Mesenchymal stem cell (in vitro differentiated cells and primary cell): ENCODE results near the gene ABI2.
"Not testable (repeated sequence)": the region's sequence is repeated elsewhere in the genome, so short reads cannot be mapped to it uniquely, and the experiment has no call there.

ENCODE experiments used
- DNase-seq: peaks from one replicate; pipeline ENCODE4 v3.0.0-alpha.2; 2013
- H2AFZ ChIP-seq: one replicate; pipeline ENCODE4 v1.6.1; 2013; ENCODE audit warnings: low read depth, mild to moderate bottlenecking, control low read depth, inconsistent platforms, low read length, moderate library complexity
- H2AK5ac ChIP-seq: 2 replicates; pipeline ENCODE4 v1.6.1; 2013; ENCODE audit warnings: low read length, moderate library complexity, mild to moderate bottlenecking, inconsistent platforms; ENCODE audit not compliant: severe bottlenecking
- H2BK120ac ChIP-seq: one replicate; pipeline ENCODE4 v1.6.1; 2013; ENCODE audit warnings: low read depth, mild to moderate bottlenecking, inconsistent platforms, low read length, moderate library complexity
- H2BK12ac ChIP-seq, 2 experiments: one replicate each; pipeline ENCODE4 v1.6.1; 2013; ENCODE audit warnings: inconsistent platforms in 2 of 2, low read length in 2 of 2, mild to moderate bottlenecking in 2 of 2, moderate library complexity in 2 of 2, control low read depth in 1 of 2
- H2BK15ac ChIP-seq: one replicate; pipeline ENCODE4 v1.6.1; 2013; ENCODE audit warnings: mild to moderate bottlenecking, low read depth, inconsistent platforms; ENCODE audit not compliant: poor library complexity, severe bottlenecking
- H2BK5ac ChIP-seq: 2 replicates; pipeline ENCODE4 v1.6.1; 2013; ENCODE audit warnings: low read depth, mild to moderate bottlenecking, low read length, control low read depth, inconsistent platforms; ENCODE audit not compliant: poor library complexity, severe bottlenecking
- H3K14ac ChIP-seq, 2 experiments: one replicate each; pipeline ENCODE4 v1.6.1; 2013; ENCODE audit warnings: inconsistent platforms in 2 of 2, low read length in 2 of 2, control low read depth in 1 of 2, mild to moderate bottlenecking in 1 of 2, moderate library complexity in 1 of 2
- H3K18ac ChIP-seq, 2 experiments: one replicate each; pipeline ENCODE4 v1.6.1; 2013; ENCODE audit warnings: inconsistent platforms in 2 of 2, low read length in 2 of 2, control low read depth in 1 of 2, low read depth in 1 of 2, mild to moderate bottlenecking in 1 of 2
- H3K23ac ChIP-seq, 2 experiments: one replicate each; pipeline ENCODE4 v1.6.1; 2013; ENCODE audit warnings: inconsistent platforms in 2 of 2, low read length in 2 of 2, mild to moderate bottlenecking in 2 of 2, moderate library complexity in 2 of 2, control low read depth in 1 of 2
- H3K27ac ChIP-seq: 2 replicates; pipeline ENCODE4 v1.5.1; 2013; ENCODE audit warnings: mild to moderate bottlenecking, moderate library complexity, low read length, control low read depth, inconsistent platforms; ENCODE audit not compliant: poor library complexity, severe bottlenecking
- H3K27me3 ChIP-seq, 2 experiments: 2 replicates each; pipeline versions ENCODE4 v1.6.1 to v1.7.0; 2013; ENCODE audit warnings: low read length in 2 of 2, mild to moderate bottlenecking in 2 of 2, moderate library complexity in 2 of 2, control low read depth in 1 of 2, inconsistent platforms in 1 of 2; ENCODE audit not compliant: control insufficient read depth in 1 of 2, insufficient read depth in 1 of 2
- H3K36me3 ChIP-seq, 2 experiments: 2 replicates each; pipeline versions ENCODE4 v1.6.1 to v1.7.0; 2013; ENCODE audit warnings: low read length in 2 of 2, control low read depth in 1 of 2, inconsistent platforms in 1 of 2, low read depth in 1 of 2, mild to moderate bottlenecking in 1 of 2; ENCODE audit not compliant: insufficient read depth in 2 of 2, control insufficient read depth in 1 of 2
- H3K4ac ChIP-seq, 2 experiments: one replicate each; pipeline ENCODE4 v1.6.1; 2013; ENCODE audit warnings: inconsistent platforms in 2 of 2, low read length in 2 of 2, mild to moderate bottlenecking in 2 of 2, moderate library complexity in 2 of 2, control low read depth in 1 of 2, low read depth in 1 of 2
- H3K4me1 ChIP-seq: 2 replicates; pipeline ENCODE4 v1.6.1; 2013; ENCODE audit warnings: low read depth, low read length, control low read depth; ENCODE audit not compliant: control insufficient read depth, insufficient read depth
- H3K4me2 ChIP-seq: 2 replicates; pipeline ENCODE4 v1.6.1; 2013; ENCODE audit warnings: low read length, mild to moderate bottlenecking, inconsistent platforms; ENCODE audit not compliant: poor library complexity, severe bottlenecking
- H3K4me3 ChIP-seq, 2 experiments: 2 replicates each; pipeline versions ENCODE4 v1.5.1 to v1.7.0; 2013; ENCODE audit warnings: low read length in 2 of 2, mild to moderate bottlenecking in 2 of 2, control low read depth in 1 of 2, low read depth in 1 of 2; ENCODE audit not compliant: insufficient read depth in 1 of 2
- H3K79me1 ChIP-seq: replicated peaks from 2 replicates; pipeline ENCODE4 v1.6.1; 2013; ENCODE audit warnings: mild to moderate bottlenecking, control low read depth, low read length, inconsistent platforms; ENCODE audit not compliant: poor library complexity, severe bottlenecking
- H3K9ac ChIP-seq: 2 replicates; pipeline ENCODE4 v1.7.0; 2013; ENCODE audit warnings: mild to moderate bottlenecking, low read length, moderate library complexity
- H3K9me3 ChIP-seq: 2 replicates; pipeline ENCODE4 v1.7.0; 2013; ENCODE audit warnings: mild to moderate bottlenecking, low read length; ENCODE audit not compliant: control insufficient read depth
- H4K8ac ChIP-seq: one replicate; pipeline ENCODE4 v1.6.1; 2013; ENCODE audit warnings: inconsistent platforms, mild to moderate bottlenecking, low read length, moderate library complexity
- H4K91ac ChIP-seq: one replicate; pipeline ENCODE4 v1.6.1; 2013; ENCODE audit warnings: mild to moderate bottlenecking, low read length, inconsistent platforms
- WGBS: methylation state at CpG from one replicate; pipeline ENCODE4 v1.1.7; 2013; ENCODE audit warnings: mixed read lengths; 5-methylcytosine and 5-hydroxymethylcytosine counted together

ABI2 gene

GRCh38 chr2:203286532-203286931, 41.7 kb upstream of the ABI2 start:
- DNase-seq: no peak
- H2AK5ac ChIP-seq: no peak overlapping the region
- no peaks in the 10 kb centered on the region for H3K27me3 ChIP-seq
- H2BK15ac ChIP-seq: no peak overlapping the region
- no peak overlapping the region for H3K4me2 ChIP-seq
- no peak overlapping the region for H3K4me3 ChIP-seq
- no peak overlapping the region for H3K4ac ChIP-seq
- H2BK5ac ChIP-seq: no peak overlapping the region
- no peak overlapping the region for H3K14ac ChIP-seq
- no peak overlapping the region for H2BK12ac ChIP-seq
- H2AFZ ChIP-seq: no peak overlapping the region
- no peaks in the 10 kb centered on the region for H3K9me3 ChIP-seq
- H3K27ac ChIP-seq: no peak overlapping the region
- peaks cover 4% of the 10 kb centered on the region for H3K79me1 ChIP-seq
- H3K18ac ChIP-seq: no peak overlapping the region
- H3K36me3 ChIP-seq: peaks cover 19 to 76% of the 10 kb centered on the region in 2 experiments
- no peak overlapping the region for H2BK120ac ChIP-seq
- no peak overlapping the region for H4K8ac ChIP-seq
- WGBS: no CpG with 5 or more reads among the region's 2 CpGs
- H3K23ac ChIP-seq: no peak overlapping the region
- H4K91ac ChIP-seq: no peak overlapping the region
- H3K9ac ChIP-seq: no peak overlapping the region
- H3K4me1 ChIP-seq: peaks cover 4% of the 10 kb centered on the region

- Histone ChIP-seq H3K4me1 (peaks cover 11% of the 10 kb centered on the region), H2BK15ac (no peak overlapping the region), H3K27me3 (no peaks in the 10 kb centered on the region), H3K79me1 (peaks cover 1% of the 10 kb centered on the region), H3K4ac (no peak overlapping the region), H2AFZ (no peak overlapping the region), H4K91ac (no peak overlapping the region), H3K4me2 (no peak overlapping the region), H3K9me3 (no peaks in the 10 kb centered on the region), H3K23ac (no peak overlapping the region), H2BK120ac (no peak overlapping the region), H3K27ac (no peak overlapping the region), H4K8ac (no peak overlapping the region), H3K18ac (no peak overlapping the region), H3K9ac (no peak overlapping the region), H3K14ac (no peak overlapping the region), H2AK5ac (no peak overlapping the region), H2BK12ac (no peak overlapping the region), H2BK5ac (no peak overlapping the region), H3K4me3 (no peak overlapping the region), H3K36me3 (peaks cover 0 to 17% of the 10 kb centered on the region in 2 experiments)
- no peak for DNase-seq
- 100% methylated on average over 2 of the region's 3 CpGs for WGBS
Observed at GRCh38 chr2:203301667-203302066, 26.5 kb upstream of the ABI2 start.

- H2AFZ ChIP-seq, H3K9me3 ChIP-seq, H3K27me3 ChIP-seq, H4K8ac ChIP-seq, H3K23ac ChIP-seq, H2BK12ac ChIP-seq, DNase-seq, H3K4me3 ChIP-seq, H2BK120ac ChIP-seq, H3K18ac ChIP-seq, H3K14ac ChIP-seq, H3K4ac ChIP-seq, H4K91ac ChIP-seq, H3K9ac ChIP-seq, H2BK15ac ChIP-seq, H3K4me2 ChIP-seq, H3K79me1 ChIP-seq, H2BK5ac ChIP-seq, H3K27ac ChIP-seq: not testable (repeated sequence)
- 95% methylated on average over 6 of the region's 8 CpGs for WGBS
- Histone ChIP-seq H2AK5ac (peak overlapping the region; percentile 69), H3K36me3 (peaks cover 3 to 15% of the 10 kb centered on the region in 2 experiments), H3K4me1 (peaks cover 11% of the 10 kb centered on the region)
Observed at GRCh38 chr2:203302586-203302985, 25.6 kb upstream of the ABI2 start.

- Histone ChIP-seq H3K4me3 (no peak overlapping the region), H2AFZ (no peak overlapping the region), H2BK12ac (no peak overlapping the region), H2AK5ac (no peak overlapping the region), H2BK5ac (no peak overlapping the region), H3K4me1 (no peaks in the 10 kb centered on the region), H3K4me2 (no peak overlapping the region), H4K91ac (no peak overlapping the region), H3K18ac (no peak overlapping the region), H3K4ac (no peak overlapping the region), H3K27ac (no peak overlapping the region), H3K36me3 (peaks cover 3 to 4% of the 10 kb centered on the region in 2 experiments), H2BK120ac (no peak overlapping the region), H3K27me3 (no peaks in the 10 kb centered on the region), H3K9ac (no peak overlapping the region), H3K23ac (no peak overlapping the region), H4K8ac (no peak overlapping the region), H3K9me3 (no peaks in the 10 kb centered on the region), H3K79me1 (no peaks in the 10 kb centered on the region), H3K14ac (no peak overlapping the region), H2BK15ac (no peak overlapping the region)
- 90% methylated on average over 2 of the region's 3 CpGs for WGBS
- no peak for DNase-seq
Observed at GRCh38 chr2:203310688-203311436, 17.3 kb upstream of the ABI2 start.
